C4-2B (cell line): Measurements from ENCODE around the gene PRSS22.

Experiments
- H3K27ac ChIP-seq: fragments of 450-650 bp; 2 replicates; pipeline ENCODE4 v1.5.1; 2017
- CTCF ChIP-seq: fragments of 450-650 bp; conservative IDR thresholded peaks from 2 replicates; pipeline ENCODE4 v1.5.1; 2017; ENCODE audit warnings: mild to moderate bottlenecking
- ZFX ChIP-seq: fragments of 450-650 bp; IDR thresholded peaks from 2 replicates; pipeline ENCODE4 v1.6.1; 2017

PRSS22 gene

GRCh38 chr16:2846511-2847310 lies 11.3 kb downstream of the PRSS22 start:
- TF ChIP-seq CTCF (no peak), ZFX (no peak)
- H3K27ac ChIP-seq: no peak overlapping the region

DNA sequence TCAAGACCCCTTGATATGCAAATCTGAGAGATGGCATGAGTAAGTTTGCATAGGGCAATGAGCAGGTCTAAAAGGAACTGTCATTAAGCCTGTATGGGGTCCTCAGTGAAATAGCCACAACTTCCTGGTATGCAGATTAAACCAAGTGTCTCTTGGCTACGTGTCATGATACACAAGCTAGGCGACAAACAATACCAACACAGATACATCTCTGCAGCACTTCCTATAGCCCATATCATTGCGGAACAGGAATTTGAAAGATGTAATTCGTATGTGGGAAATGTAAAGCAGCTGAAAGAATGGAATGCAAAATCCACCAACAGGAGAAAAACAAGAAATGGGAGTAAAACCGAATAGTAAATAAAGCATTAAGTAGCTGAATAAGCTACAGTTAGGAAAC lies 12.9 kb downstream of the PRSS22 start:
- TF ChIP-seq CTCF (no peak), ZFX (no peak)

DNA sequence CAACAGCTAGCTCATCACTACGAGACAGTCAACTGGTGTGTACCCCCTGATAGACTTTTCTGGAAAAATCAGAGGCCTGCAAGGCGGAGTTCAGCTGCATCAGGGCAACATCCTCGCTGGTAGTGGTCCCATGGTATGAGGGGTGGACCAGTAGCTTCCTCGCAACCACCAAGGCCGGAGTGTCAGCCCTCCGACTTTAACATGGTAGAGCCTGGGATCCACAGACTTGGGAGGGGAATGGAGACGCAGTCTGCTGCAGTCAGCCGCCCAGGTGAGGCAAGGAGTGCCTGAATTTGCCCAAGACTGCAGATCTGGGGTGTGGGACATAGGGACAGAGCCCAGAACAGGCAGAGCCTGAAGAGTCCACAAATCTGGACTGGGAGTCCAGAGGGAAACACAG lies 14.4 kb downstream of the PRSS22 start:
- no peak overlapping the region for H3K27ac ChIP-seq
- no peak for TF ChIP-seq CTCF
- TF ChIP-seq ZFX: no peak

More for the DNA sequence above, 12.9 kb downstream of the PRSS22 start:
- no peak overlapping the region for H3K27ac ChIP-seq

- H3K27ac ChIP-seq: no peak overlapping the region
- TF ChIP-seq CTCF: peak; percentile 58
- no peak for TF ChIP-seq ZFX
Measured at GRCh38 chr16:2842340-2843000, 15.5 kb downstream of the PRSS22 start.

GRCh38 chr16:2841606-2842339 lies 16.2 kb downstream of the PRSS22 start:
- TF ChIP-seq CTCF: no peak
- TF ChIP-seq ZFX: no peak
- no peak overlapping the region for H3K27ac ChIP-seq

DNA sequence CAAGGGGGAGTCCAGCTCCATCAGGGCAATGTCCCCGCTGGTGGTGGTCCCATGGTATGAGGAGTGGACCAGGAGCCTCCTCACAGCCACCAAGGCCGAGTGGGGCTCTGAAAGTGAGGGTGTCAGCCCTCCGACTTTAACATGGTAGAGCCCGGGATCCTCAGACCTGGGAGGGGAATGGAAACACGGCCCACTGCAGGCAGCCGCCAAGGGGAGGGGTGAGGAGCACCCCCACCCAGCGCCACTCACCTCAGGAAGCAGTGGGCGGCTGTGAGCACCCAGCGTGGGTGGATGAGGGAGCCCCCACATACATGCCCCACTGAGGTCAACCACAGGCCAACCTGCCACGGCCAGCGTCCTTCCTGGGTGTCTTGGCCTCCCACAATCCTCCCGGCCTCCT lies 17.1 kb downstream of the PRSS22 start:
- H3K27ac ChIP-seq: no peak overlapping the region

More for the DNA sequence above, 17.1 kb downstream of the PRSS22 start:
- TF ChIP-seq CTCF (no peak), ZFX (no peak)
